IMR-90 (cell line): ENCODE results near the gene FCGR2B. TPM values are rescaled to one million over a fixed set of nuclear protein-coding genes. Genes with fewer than 3 reads are reported as not detected.

Source experiments
- ATAC-seq: fragments of 200-7000 bp; cut with Tn5 transposase; 2 replicates; pipeline ENCODE4 v1.9.1; 2020; ENCODE audit warnings: low read depth, mild to moderate bottlenecking, moderate library complexity
- BruUV-seq: library from RNA; stranded (reverse); fragments of 400-500 nt; replicated peaks from 2 replicates; lab custom pipeline; 2021; lab: Mats Ljungman, UMichigan
- CTCF ChIA-PET: fragments of 300-600 bp; formaldehyde crosslinking; extraction: SDS; loops from one replicate; lab custom pipeline; 2021; ENCODE audit warnings: antibody characterized with exemption; lab: Yijun Ruan, JAX
- POLR2A ChIA-PET: fragments of 300-600 bp; sonication (Branson Sonifier 250); formaldehyde crosslinking; loops from one replicate; lab custom pipeline; 2022; ENCODE audit warnings: antibody characterized with exemption; ENCODE audit not compliant: unreplicated experiment; lab: Charles Lee
- DNase-seq: peaks from one replicate; pipeline ENCODE4 v3.0.0; 2013
- H2AFZ ChIP-seq: replicated peaks from 2 replicates; pipeline ENCODE3; 2013; ENCODE audit warnings: low read length, mild to moderate bottlenecking; ENCODE audit not compliant: poor library complexity
- H2AK5ac ChIP-seq: 2 replicates; pipeline ENCODE4 v1.6.1; 2013; ENCODE audit warnings: low read depth, low read length, inconsistent platforms
- H2AK9ac ChIP-seq: replicated peaks from 2 replicates; pipeline ENCODE3; 2013; ENCODE audit warnings: mild to moderate bottlenecking, low read depth, low read length, moderate library complexity; ENCODE audit not compliant: poor library complexity
- H2BK120ac ChIP-seq: 2 replicates; pipeline ENCODE4 v1.6.1; 2013; ENCODE audit warnings: low read depth, low read length, inconsistent platforms
- H2BK15ac ChIP-seq: 3 replicates; pipeline ENCODE4 v1.6.1; 2013; ENCODE audit warnings: low read depth, low read length, inconsistent platforms
- H2BK20ac ChIP-seq: 2 replicates; pipeline ENCODE4 v1.6.1; 2013; ENCODE audit warnings: low read depth, mild to moderate bottlenecking, inconsistent platforms, low read length, moderate library complexity
- H2BK5ac ChIP-seq: 2 replicates; pipeline ENCODE4 v1.6.1; 2013; ENCODE audit warnings: mild to moderate bottlenecking, low read depth, low read length, inconsistent platforms; ENCODE audit not compliant: poor library complexity, severe bottlenecking
- H3K14ac ChIP-seq: replicated peaks from 2 replicates; pipeline ENCODE4 v1.6.1; 2013; ENCODE audit warnings: low read depth, low read length, inconsistent platforms
- H3K18ac ChIP-seq: 2 replicates; pipeline ENCODE4 v1.6.1; 2013; ENCODE audit warnings: low read depth, low read length, control low read depth
- H3K23ac ChIP-seq: 2 replicates; pipeline ENCODE4 v1.6.1; 2013; ENCODE audit warnings: low read depth, low read length, inconsistent platforms
- H3K27ac ChIP-seq: 2 replicates; pipeline ENCODE4 v1.5.1; 2013; ENCODE audit warnings: mild to moderate bottlenecking, control low read depth, low read length; ENCODE audit not compliant: insufficient read depth
- H3K27me3 ChIP-seq: 2 replicates; pipeline ENCODE4 v1.6.1; 2013; ENCODE audit warnings: low read length; ENCODE audit not compliant: control insufficient read depth, insufficient read depth
- H3K36me3 ChIP-seq: 2 replicates; pipeline ENCODE4 v1.6.1; 2013; ENCODE audit warnings: low read length, mixed read lengths; ENCODE audit not compliant: control insufficient read depth, insufficient read depth
- H3K4ac ChIP-seq: 2 replicates; pipeline ENCODE4 v1.6.1; 2013; ENCODE audit warnings: low read depth, low read length, inconsistent platforms
- H3K4me1 ChIP-seq: 2 replicates; pipeline ENCODE4 v1.6.1; 2013; ENCODE audit warnings: low read length, mixed read lengths; ENCODE audit not compliant: control insufficient read depth, insufficient read depth
- H3K4me2 ChIP-seq: 2 replicates; pipeline ENCODE4 v1.6.1; 2013; ENCODE audit warnings: low read depth, mild to moderate bottlenecking, control low read depth, low read length, moderate library complexity
- H3K4me3 ChIP-seq: 2 replicates; pipeline ENCODE4 v1.5.1; 2013; ENCODE audit warnings: low read depth, mild to moderate bottlenecking, control low read depth, low read length, moderate library complexity; ENCODE audit not compliant: insufficient read depth
- H3K56ac ChIP-seq: 2 replicates; pipeline ENCODE4 v1.6.1; 2013; ENCODE audit warnings: low read length, inconsistent platforms; ENCODE audit not compliant: insufficient read depth; ENCODE audit errors: extremely low read depth
- H3K79me1 ChIP-seq, 2 experiments: 2 replicates each; pipeline ENCODE4 v1.6.1; 2013; ENCODE audit warnings: low read length in 2 of 2, inconsistent platforms in 1 of 2, low read depth in 1 of 2
- H3K9ac ChIP-seq: 2 replicates; pipeline ENCODE4 v1.6.1; 2013; ENCODE audit warnings: low read depth, low read length, control low read depth
- H3K9me1 ChIP-seq: 2 replicates; pipeline ENCODE4 v1.6.1; 2013; ENCODE audit warnings: low read length, inconsistent platforms; ENCODE audit not compliant: insufficient read depth
- H3K9me3 ChIP-seq: 2 replicates; pipeline ENCODE4 v1.6.1; 2013; ENCODE audit warnings: low read length; ENCODE audit not compliant: control insufficient read depth, insufficient read depth
- H4K20me1 ChIP-seq: 2 replicates; pipeline ENCODE4 v1.6.1; 2013; ENCODE audit warnings: low read length, inconsistent platforms; ENCODE audit not compliant: insufficient read depth
- H4K5ac ChIP-seq: 2 replicates; pipeline ENCODE4 v1.6.1; 2013; ENCODE audit warnings: mild to moderate bottlenecking, low read depth, low read length, control low read depth
- H4K8ac ChIP-seq, 2 experiments: 2 replicates each; pipeline ENCODE4 v1.6.1; 2013; ENCODE audit warnings: low read depth in 2 of 2, low read length in 2 of 2, control low read depth in 1 of 2, inconsistent platforms in 1 of 2
- H4K91ac ChIP-seq: 2 replicates; pipeline ENCODE4 v1.6.1; 2013; ENCODE audit warnings: low read depth, low read length, inconsistent platforms; ENCODE audit not compliant: insufficient read depth
- BHLHE40 ChIP-seq: fragments of 150-350 bp; IDR thresholded peaks from 2 replicates; pipeline ENCODE4 v1.6.1; 2016; ENCODE audit warnings: mild to moderate bottlenecking, low read depth, low read length
- CEBPB ChIP-seq: IDR thresholded peaks from 2 replicates; pipeline ENCODE4 v1.6.1; 2012; ENCODE audit warnings: low read depth, low read length, improper control_type of control experiment
- CTCF ChIP-seq: conservative IDR thresholded peaks from 2 replicates; pipeline ENCODE4 v1.5.1; 2012; ENCODE audit warnings: mild to moderate bottlenecking, low read depth, low read length, improper control_type of control experiment
- ELK1 ChIP-seq: fragments of 150-350 bp; IDR thresholded peaks from 2 replicates; pipeline ENCODE4 v1.6.1; 2016; ENCODE audit warnings: low read depth, mild to moderate bottlenecking, low read length, moderate library complexity, borderline replicate concordance
- FOS ChIP-seq: fragments of 150-350 bp; IDR thresholded peaks from 2 replicates; pipeline ENCODE4 v1.6.1; 2016; ENCODE audit warnings: low read depth, low read length
- MAZ ChIP-seq: IDR thresholded peaks from 2 replicates; pipeline ENCODE4 v1.6.1; 2012; ENCODE audit warnings: low read depth, mild to moderate bottlenecking, low read length, improper control_type of control experiment, moderate library complexity, borderline replicate concordance
- MXI1 ChIP-seq: IDR thresholded peaks from 2 replicates; pipeline ENCODE4 v1.6.1; 2012; ENCODE audit warnings: low read depth, mild to moderate bottlenecking, low read length, moderate library complexity, borderline replicate concordance
- NFE2L2 ChIP-seq: fragments of 150-350 bp; IDR thresholded peaks from 2 replicates; pipeline ENCODE4 v1.6.1; 2016; ENCODE audit warnings: low read depth, mild to moderate bottlenecking, low read length
- POLR2A ChIP-seq: IDR thresholded peaks from 2 replicates; pipeline ENCODE4 v1.6.1; 2012; ENCODE audit warnings: mild to moderate bottlenecking, low read depth, low read length
- RAD21 ChIP-seq: IDR thresholded peaks from 2 replicates; pipeline ENCODE4 v1.6.1; 2012; ENCODE audit warnings: low read length, improper control_type of control experiment
- RCOR1 ChIP-seq: IDR thresholded peaks from 2 replicates; pipeline ENCODE4 v1.6.1; 2012; ENCODE audit warnings: mild to moderate bottlenecking, low read length, improper control_type of control experiment; ENCODE audit not compliant: insufficient replicate concordance
- SMC3 ChIP-seq: fragments of 150-350 bp; IDR thresholded peaks from 2 replicates; pipeline ENCODE4 v1.6.1; 2016; ENCODE audit warnings: low read depth, mild to moderate bottlenecking, antibody characterized with exemption, low read length, moderate library complexity
- USF2 ChIP-seq: fragments of 150-350 bp; IDR thresholded peaks from 2 replicates; pipeline ENCODE4 v1.6.1; 2017; ENCODE audit warnings: mild to moderate bottlenecking, antibody characterized with exemption, low read length, low read depth
- WGBS, 2 experiments: methylation state at CpG; one replicate each; pipeline versions ENCODE4 v1.1.5 to v1.1.7; 2013; ENCODE audit warnings: missing lambda C conversion rate in 2 of 2; ENCODE audit not compliant: insufficient read length in 1 of 2; ENCODE audit errors: extremely low coverage in 2 of 2; 5-methylcytosine and 5-hydroxymethylcytosine counted together
- dilution Hi-C: fragments of 300-500 bp; cut with HindIII; formaldehyde crosslinking; loops from one replicate; pipeline ENCODE4 v1.14.3; 2018; ENCODE audit warnings: low sequenced_read_pairs; ENCODE audit not compliant: unreplicated experiment
- in situ Hi-C: fragments of 300-500 bp; cut with MboI; formaldehyde crosslinking; loops from 3 replicates; pipeline ENCODE4 v1.14.3; 2019; ENCODE audit warnings: low sequenced_read_pairs, inconsistent platforms, mixed read lengths
- intact Hi-C: fragments of 100-400 bp; cut with micrococcal nuclease; formaldehyde crosslinking; loops from 2 replicates; pipeline ENCODE4 v1.10.0; 2022
- polyA plus RNA-seq, 3 experiments: library from polyadenylated mRNA; depleted of rRNA; stranded (reverse); fragments of >200 nt; gene quantifications; 2 replicates each; pipeline ENCODE4 v1.2.3, GENCODE V29; 2012; ENCODE audit warnings: low replicate concordance in 1 of 3
- total RNA-seq: library from RNA; depleted of rRNA; stranded (reverse); fragments of >200 nt; gene quantifications from 2 replicates; pipeline ENCODE4 v1.2.3, GENCODE V29; 2012

FCGR2B gene
- total and polyA plus RNA-seq, 2 of the 4 experiments (the other 2 are of a cell fraction), result not detected

GRCh38 chr1:161727256-161727924, 64.4 kb downstream of the FCGR2B start:
- peak overlapping the region; percentile 92 for H2AK9ac ChIP-seq
- no peaks in the 10 kb centered on the region for H4K20me1 ChIP-seq
- in situ Hi-C loops (loop anchor here (25.0 kb wide), 1 partner anchor 90 kb away; the partner anchor contains the start of gene FCGR3B), dilution Hi-C loops (no loop called here), intact Hi-C loops (no loop called here)
- H2BK5ac ChIP-seq, result peak overlapping the region; percentile 61
- DNase-seq (peak; percentile 84), ATAC-seq (peak; percentile 0; the same call in 1 of the 2 replicates)
- BruUV-seq, result no TSS peak
- H2AK5ac ChIP-seq, result peak overlapping the region; percentile 51
- H2BK120ac ChIP-seq, result peak overlapping the region; percentile 65
- peak overlapping the region; percentile 68 for H3K4me2 ChIP-seq
- H4K8ac ChIP-seq, result peak overlapping the region; percentile 65 to 68
- peak overlapping the region; percentile 53; the same call in 1 of the 2 replicates for H4K5ac ChIP-seq
- H3K79me1 ChIP-seq, result peaks cover 3 to 13% of the 10 kb centered on the region in 2 experiments; a peak in 1 of 4 replicates
- H3K4me1 ChIP-seq, result peaks cover 3% of the 10 kb centered on the region; the same call in 1 of the 2 replicates
- peak overlapping the region; percentile 26 for H3K14ac ChIP-seq
- peak overlapping the region; percentile 75; the same call in 1 of the 2 replicates for H3K23ac ChIP-seq
- no peaks in the 10 kb centered on the region for H3K36me3 ChIP-seq
- H3K9ac ChIP-seq, result peak overlapping the region; percentile 74
- peak overlapping the region; percentile 65 for H3K4ac ChIP-seq
- POLR2A ChIA-PET, result interaction anchor here (0.7 kb wide), 1 partner anchor 197 kb away, joined by 4 read pairs; no protein-coding TSS in a partner anchor
- H3K18ac ChIP-seq, result peak overlapping the region; percentile 39; the same call in 1 of the 2 replicates
- CTCF ChIA-PET, result interaction anchor here (0.7 to 2.0 kb wide), 3 partner anchors 12 to 556 kb away, joined by 3 to 8 read pairs (median 6); no protein-coding TSS in a partner anchor
- H3K4me3 ChIP-seq, result peak overlapping the region; percentile 98
- H3K9me1 ChIP-seq, result peaks cover 13% of the 10 kb centered on the region; the same call in 1 of the 2 replicates
- H3K27me3 ChIP-seq, result no peaks in the 10 kb centered on the region
- H3K9me3 ChIP-seq, result no peaks in the 10 kb centered on the region
- no peak overlapping the region for H2BK20ac ChIP-seq
- WGBS, 2 experiments, result 2% methylated on average over 12 of the region's 38 CpGs; no CpG with 5 or more reads in 1 of the 2 experiments
- H4K91ac ChIP-seq, result peak overlapping the region; percentile 31; the same call in 1 of the 2 replicates
- H2AFZ ChIP-seq, result peak overlapping the region; percentile 96
- no peak overlapping the region for H2BK15ac ChIP-seq
- peak overlapping the region; percentile 7 for H3K56ac ChIP-seq
- H3K27ac ChIP-seq, result peak overlapping the region; percentile 82
- no peak for TF ChIP-seq FOS
- no peak for TF ChIP-seq MXI1
- TF ChIP-seq ELK1, result no peak
- TF ChIP-seq NFE2L2, result no peak
- TF ChIP-seq CEBPB, result no peak
- TF ChIP-seq POLR2A, result peak; percentile 64
- TF ChIP-seq SMC3, result no peak
- TF ChIP-seq MAZ, result no peak
- no peak for TF ChIP-seq RCOR1
- no peak for TF ChIP-seq RAD21
- peak; percentile 28; the same call in 1 of the 2 replicates for TF ChIP-seq BHLHE40
- no peak for TF ChIP-seq USF2
- no peak for TF ChIP-seq CTCF
